ENCODE data around the gene APOC3.

Gene APOC3

DNA sequence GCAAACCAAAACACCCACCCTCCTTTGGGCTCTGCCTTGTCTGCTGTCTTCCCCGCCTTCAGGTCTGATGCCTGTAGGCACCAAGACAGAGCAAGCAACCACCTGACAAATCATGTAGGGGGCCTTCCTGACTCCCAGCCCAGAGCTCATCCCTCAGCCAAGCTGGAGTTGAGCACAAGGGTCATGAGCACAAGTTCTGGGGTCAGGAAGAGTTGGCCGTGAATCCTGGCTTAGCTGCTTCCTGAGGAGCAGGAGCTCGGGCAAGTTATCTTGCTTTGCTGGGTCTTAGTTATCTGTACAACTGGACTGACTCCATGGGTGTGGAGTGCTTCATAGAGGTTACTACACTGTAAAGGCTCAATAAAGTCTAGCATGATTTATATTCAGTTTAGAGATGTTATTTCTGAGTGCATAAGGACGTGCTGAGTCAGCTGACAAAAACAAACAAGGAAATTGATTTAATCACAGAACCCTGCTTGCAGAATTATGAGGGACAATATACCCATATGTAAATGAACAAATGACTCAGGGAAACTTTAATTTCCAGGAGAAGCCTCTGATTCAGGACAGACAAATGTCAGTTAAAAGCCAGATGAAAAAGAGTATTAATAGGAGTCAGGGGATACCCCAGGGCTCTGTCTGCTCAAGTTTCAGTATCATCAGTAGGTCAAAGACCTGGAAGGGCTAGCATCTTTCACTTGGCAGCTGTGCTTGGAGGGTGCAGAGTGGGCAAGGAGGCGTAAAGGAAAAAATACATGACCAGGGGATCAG lies 22.7 kb downstream of the APOC3 start:
- no peak for DNase-seq

DNA sequence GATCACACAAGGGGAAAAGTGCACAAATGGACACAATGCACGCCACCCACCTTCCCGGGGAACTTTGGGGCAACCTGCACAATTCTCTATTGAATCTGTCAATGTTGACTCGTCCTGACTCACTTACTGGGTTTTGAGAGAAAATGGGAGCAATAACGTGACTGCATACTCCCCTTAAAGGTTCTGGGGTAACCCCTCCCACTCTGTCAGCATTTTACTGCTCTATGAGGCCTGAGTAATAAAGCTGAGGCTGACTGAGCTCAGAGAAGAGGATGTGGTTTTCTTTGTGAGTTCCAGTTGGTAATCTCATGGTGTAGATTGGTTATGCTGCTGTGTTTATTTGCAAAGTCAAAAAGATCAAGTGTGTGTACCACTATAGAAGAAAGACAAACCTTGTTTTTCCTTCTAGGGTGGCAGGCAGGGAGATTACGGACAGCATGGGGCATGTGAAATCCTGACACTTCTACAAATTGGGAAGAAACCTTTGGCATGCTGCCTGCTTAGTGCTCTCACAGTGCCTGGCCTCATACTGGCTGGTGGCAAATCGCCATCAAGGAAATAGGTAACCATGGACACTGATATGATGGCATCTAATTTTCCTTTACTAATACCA lies 23.9 kb downstream of the APOC3 start:
- no peak for DNase-seq

DNA sequence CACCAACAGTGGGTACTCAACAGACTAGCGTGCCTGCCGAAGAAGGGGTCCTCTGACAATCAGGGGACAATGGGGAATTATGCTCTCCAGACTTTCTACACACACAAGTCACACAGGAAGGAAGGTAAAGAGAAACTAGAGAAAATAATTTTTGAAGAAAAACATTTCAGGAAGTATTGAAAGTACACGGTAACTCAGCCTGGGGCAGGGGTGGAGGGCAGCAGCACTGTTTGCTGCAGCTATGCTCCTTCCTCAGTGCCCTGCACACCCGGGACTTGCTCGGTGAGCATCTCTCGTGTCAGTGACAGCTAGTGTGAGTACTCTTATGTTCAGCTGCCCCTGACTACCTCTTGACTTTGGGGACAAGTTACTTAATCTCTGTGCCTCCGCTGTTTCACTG lies 25.7 kb downstream of the APOC3 start:
- DNase-seq, result no peak

DNA sequence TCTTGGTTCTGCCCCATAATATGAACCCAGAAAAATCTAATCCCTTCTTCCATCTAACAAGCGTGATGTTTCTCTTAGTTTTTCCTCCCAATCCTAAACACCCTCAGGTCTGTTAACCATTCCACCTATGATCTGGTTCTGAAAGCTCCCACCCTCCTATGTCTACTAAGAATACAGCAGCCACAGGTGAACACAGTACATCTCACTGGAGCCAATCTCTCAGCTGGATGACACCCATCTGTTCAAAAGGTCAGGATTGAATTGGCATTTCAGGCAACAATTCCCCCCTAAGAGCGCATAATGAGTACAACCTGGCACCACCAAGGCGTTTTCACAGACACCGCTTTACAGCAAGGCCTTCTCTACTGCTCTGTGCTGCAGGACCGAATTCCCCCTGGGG lies 26.7 kb downstream of the APOC3 start:
- no peak for DNase-seq

DNA sequence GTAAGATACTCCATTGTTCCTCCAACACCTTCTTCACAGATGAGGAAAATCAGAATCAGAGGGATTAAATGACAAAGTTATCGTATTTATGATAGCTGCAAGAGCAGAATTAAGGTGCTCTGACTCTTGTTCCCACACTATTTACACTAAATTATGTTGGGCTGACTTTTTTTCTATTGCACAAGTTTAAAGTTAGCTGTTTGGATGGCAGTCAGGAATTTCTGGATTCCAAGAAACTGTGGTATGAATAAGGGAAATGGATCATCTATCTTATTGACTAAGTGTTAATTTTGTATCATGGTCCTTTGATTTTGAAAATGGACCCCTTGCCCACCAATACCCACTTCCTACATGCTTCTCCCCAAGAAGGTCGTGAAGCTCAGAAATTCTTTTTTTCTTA lies 27.6 kb downstream of the APOC3 start:
- DNase-seq, result no peak

DNA sequence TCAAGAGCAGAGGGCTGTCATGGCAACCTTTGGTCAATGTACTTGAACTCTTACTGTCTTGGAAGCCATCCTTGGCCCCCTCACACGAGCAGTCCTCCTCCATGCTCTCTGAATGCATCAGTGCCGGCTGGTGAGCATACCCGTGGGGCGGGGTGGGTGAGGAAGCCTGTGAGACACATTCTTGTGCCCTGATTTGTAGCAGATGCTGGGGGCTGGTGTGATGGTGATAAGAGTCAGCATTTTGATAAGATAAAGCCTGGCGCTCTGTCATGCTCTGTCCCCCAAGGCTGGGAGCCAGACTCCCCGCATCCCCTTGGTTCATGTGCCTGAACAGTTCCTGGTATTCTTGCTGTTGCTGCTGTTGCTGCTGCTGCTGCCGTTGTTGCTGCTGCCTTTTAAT lies 28.2 kb downstream of the APOC3 start:
- no peak for DNase-seq

DNA sequence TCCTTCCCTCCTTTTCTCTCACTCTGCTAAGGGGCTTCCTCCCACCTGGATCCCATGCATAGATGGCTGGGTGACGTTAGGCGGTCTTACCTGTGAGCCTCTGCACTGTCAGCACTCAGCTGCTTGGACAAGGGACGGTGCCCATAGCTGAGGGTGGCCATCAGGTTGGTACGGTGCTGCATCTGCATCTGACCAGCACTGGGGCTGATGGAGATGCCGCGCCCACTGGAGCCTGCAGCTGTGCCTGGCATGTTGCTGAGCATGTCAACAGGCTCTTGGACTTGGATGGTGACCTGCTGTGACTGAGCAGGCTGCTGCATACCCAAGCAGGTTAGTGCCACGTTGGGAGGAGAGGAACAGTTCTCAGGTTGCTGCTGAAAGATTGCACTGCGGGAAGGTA lies 29.5 kb downstream of the APOC3 start:
- DNase-seq, result no peak

DNA sequence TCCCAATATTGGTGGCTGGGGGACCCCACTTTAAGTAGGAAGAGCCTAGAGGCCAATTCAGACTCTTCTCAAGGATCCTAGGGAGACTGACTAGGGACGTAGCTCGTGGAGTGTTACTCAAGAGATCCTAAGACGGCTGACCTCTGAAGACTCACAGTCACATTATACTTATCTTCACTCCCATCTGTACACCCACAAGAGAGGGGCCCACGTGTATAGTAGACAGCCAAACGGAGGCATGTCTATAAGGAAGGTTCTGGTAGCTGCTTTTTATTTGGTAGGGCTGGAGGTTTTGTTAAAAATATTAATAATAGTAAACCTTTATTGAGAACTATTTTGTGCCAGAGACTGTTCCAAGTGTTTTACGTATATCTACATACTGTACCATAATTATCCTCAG lies 30.6 kb downstream of the APOC3 start:
- DNase-seq, result no peak

DNA sequence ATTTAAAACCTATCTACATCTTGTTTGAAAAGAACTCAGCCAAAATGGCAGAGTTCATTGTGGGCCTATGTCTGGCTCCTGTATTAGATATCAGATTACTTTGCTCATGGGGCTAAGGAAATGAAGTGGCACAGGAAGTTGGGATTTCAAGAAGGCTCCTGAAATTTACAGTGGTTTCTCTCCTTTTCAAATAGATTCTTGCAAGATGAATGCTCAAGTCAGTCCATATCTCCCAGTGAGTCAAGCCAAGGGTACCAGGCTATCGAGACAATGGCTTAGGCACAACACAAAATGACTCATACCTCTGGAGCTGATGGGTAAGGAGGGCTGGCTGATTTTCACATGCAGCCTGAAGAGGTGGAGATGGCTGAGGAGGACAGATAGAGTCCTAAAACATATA lies 31.8 kb downstream of the APOC3 start:
- DNase-seq, result no peak

DNA sequence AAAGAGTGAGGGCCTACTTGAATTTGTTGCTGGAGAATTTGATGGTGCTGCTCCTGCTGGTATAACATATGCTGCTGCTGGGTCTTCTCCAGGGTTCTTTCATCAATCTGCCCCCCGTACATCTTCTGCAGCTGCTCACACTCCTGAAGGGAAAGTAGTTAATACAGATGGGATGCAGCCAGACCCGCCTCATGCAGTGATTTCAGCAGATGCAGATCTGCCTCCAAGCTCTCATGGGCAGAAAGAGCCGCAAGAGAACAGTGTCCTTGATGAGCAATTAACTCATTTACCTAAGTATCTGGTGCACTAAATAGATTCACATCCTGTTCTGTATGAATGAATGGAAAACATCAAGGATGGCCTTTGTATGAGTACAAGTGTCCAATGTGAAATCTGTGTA lies 32.5 kb downstream of the APOC3 start:
- no peak for DNase-seq

DNA sequence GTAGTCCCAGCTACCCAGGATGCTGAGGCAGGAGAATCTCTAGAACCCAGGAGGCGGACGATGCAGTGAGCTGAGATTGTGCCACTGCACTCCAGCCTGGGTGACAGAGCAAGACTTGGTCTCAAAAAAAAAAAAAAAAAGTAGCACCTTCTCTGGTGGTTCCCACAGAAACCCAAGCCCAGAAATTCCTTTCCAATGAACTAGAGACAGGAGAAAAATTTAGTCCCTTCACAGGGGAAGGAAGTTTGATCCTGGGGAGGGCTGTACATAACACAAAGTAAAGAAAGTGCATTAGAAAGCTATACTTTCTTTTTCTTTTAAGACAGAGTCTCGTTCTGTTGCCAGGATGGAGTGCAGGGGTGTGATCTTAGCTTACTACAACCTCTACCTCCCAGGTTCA lies 33.2 kb downstream of the APOC3 start:
- DNase-seq, result no peak

DNA sequence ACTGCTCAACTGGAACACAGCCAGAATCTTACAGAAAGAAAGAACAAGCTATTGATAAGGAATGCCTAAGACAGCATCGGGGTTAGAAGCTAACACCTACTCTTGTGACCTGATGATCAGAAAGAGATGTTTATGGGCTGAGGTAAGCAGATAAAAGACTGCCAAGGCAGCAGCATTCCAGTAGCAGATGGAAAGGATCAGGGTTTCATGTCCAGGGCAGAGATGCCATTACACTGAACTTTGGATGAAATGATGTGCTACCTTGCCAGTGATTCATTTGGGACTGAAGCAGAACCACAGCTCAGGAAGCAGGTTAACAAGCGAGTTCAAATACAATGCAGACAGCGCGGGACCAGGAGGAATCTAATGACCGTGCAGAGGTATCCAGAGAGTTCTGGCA lies 34.8 kb downstream of the APOC3 start:
- DNase-seq, result no peak

DNA sequence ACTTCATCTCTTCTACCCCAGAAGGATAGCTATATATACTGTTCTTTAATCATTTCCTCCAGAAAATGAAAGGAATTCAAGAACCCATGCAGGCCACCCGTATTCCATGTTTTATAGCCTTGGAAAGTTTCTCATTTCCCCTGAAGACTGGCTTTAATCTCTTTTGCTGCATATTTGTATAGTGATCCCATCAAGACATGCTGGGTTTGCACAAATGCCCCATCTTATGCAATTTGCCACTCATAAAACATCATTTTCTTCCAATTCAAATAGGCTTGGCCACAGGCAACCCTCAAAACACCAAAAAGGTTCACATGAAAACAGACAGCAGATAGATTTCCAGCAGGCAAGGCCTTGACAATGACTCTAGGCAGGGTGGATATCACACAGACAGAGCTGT lies 36.0 kb downstream of the APOC3 start:
- DNase-seq, result no peak

DNA sequence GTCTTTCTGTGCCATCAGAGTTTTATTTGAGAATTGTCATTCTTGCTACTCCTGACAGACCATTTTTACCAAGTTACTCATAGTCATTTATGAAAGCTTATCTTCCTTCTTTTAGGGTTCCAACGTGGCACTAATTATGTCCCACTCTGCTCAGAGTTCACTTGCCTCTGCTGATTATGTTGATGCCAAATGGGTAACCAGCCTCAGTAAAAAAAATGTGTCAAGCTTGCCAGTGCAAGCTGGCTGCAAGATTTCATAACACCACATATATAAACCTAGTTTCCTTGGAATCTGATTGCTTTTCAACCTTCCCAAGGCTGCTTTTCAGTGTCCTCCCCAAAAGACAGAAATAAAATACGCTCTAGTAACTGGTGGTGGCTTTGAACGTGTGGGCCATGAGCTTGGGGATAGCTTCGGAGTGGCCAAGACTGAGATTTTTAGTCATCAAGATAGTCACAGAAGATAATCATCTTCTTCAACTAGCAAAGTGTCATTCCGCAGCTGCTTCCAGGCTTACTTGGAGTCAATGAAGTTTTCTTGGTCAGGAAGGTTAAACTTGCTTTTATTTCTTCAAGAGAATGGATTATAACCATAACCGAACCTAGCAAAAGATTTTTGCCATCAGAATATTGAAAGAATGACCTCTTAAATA lies 37.2 kb downstream of the APOC3 start:
- no peak for DNase-seq

DNA sequence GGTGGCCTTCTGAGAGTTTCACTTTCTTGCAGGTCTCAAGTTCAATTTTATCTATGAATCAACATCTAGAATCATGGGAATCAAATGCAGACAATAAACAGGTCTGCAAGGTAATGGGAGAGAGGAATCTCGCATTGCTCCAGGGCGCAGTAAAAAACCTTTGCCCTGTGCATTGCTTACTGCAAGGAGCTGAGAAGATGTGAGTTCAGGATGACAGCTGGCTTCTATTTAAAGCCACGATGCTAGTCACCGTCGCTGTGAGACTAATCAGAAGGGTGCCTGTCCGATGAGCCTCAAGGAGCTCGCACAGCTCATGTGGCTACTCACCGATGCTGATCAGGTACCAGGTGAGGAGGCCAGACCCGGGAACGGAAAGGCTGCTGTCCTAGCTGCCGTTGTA lies 37.9 kb downstream of the APOC3 start:
- no peak for DNase-seq

DNA sequence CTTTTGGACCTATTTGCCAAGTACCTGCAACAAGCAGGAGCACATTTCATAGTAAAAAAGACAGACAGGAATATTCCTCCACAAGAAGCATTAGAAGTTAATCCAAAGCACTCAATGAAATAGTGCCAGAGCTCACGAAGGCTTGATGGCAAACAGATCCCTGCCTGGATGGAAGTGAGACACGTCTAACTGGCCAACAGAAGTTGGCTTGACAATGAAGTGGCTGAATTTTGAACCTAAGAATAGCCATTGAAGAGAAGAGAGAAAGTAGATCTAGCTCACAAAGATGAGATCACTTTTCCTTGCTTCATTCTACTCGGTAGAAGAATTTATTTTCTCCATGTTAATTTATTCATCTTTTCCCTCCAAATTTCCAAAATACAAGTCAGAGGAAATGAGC lies 38.4 kb downstream of the APOC3 start:
- no peak for DNase-seq

DNA sequence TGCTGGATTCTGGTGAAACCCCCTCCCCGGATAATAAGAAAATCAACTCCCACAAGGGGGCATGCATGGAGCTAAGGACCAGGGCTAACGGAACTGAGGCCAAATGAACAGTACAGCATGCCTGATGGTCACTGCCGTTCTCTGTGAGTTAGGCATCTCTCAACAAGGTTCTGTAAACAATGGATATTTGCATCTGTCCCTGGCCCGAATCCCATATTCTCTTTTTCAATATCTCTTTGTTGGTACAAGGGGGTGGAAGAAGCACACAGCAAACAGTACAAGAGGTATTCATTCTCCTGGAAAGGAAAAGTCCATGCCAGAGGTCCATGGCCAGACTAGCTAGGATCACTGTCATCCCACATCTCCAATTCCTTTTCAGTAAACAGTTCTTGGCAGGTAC lies 39.9 kb downstream of the APOC3 start:
- DNase-seq, result no peak

DNA sequence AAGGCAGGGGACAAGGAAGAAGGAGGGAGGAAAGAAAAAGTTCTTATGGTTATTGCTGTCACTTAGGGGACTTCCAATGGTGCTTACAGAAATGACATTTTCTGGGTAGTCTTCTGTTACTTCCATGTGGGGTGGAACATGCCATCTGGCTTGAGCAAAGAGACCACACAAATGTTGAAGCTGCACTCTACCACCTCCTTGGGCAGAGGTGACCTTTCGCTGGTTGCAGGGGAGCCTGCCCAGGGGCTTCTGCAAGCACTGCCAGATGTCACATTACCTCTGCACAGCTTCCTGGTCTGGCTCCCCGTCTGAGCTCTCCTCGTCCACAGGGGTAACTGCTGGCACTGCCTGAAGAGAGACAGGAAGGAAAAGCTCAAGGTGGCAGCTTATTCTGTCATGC lies 40.3 kb downstream of the APOC3 start:
- DNase-seq, result no peak

DNA sequence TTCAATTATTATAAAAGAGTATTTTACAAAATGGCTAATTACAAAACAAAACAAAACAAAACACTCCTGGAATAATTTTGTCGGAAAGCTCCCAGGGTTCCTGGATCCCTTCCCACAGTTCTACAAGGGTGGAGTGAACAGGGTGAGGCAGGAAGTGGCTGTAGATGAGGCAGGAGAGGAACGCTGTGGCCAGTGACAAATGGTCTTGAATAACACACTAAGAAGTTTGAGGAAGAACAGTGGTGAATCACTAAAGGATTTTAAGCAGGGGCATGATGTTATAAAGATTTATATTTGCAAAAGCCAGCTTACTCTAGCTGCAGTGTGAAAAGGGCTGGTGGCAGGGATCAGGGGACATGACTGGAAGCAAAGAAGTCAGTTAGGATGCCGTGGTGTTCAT lies 41.5 kb downstream of the APOC3 start:
- no peak for DNase-seq

DNA sequence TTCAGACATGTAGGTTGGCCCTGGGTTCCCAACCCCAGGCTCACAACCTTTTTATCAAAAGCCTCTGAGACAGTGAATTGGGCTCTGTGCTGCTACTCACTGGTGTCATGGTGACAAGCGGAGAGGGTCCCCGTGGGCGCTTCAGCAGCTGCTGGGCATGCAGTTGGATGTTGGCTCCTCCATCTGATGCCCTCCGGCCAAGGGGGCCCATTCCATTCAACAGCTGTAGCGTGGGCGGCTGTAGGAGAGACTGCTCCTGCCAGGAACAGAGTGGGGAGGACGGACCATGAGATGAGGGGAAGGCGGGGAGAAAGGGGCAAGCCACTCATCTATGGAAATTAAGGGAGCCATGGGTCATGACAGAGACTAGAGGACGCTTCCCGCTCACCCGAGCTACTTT lies 43.7 kb downstream of the APOC3 start:
- DNase-seq, result no peak

DNA sequence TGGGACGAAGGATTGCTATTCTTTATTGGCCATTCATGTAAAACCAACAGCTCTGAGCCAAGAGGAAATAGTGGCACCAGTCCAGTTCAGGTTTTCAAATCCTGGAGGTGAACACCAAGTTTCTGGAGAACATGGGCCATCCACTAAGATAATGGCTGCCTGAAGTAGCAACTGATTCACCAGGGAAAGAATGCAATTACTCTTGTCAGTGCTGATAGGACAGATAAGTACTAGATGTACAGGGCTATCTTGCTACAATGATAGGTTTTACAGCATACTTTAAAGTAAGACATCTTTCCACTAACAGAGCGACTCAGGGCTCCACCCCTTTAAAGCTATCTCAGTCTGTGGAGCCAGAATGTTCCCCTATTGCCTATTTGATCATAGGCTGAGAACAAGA lies 44.5 kb downstream of the APOC3 start:
- DNase-seq, result no peak

DNA sequence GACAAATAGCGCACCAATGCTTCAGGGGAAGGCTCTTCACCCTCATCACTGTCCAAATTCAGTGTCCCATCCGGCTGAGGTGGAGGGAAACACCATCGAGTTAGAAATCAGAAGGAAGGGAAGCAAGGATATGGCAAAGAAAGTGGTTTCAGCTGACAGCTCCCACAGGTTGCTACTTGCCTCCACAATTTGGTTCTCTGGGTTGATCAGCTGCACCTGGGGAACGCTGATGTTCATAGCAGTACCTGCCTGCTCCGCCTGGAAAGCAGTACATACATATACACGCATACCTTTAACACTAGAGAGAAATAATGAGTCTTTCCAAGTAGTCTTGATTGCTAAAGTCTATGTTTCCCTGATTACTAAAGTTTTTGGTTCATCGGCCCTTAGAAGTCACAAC lies 45.5 kb downstream of the APOC3 start:
- no peak for DNase-seq

DNA sequence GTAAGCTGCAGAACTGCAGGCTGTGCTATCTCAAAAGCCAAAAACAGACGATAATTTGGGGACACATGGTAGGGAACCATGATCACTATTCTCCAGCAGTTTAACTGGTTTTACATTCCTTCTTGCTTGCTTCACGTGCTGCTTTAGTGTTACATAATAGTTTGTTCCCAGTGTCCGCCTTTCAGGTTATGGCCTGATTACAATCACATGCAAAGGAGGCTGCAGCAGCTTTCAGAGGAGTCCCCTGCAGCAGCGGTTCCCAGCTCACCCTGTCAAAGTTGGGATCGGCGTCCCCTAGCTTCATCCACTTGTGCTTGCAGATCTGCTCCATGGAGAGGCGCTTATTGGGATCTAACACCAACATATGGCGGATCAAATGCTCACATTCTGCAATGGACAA lies 46.9 kb downstream of the APOC3 start:
- no peak for DNase-seq

DNA sequence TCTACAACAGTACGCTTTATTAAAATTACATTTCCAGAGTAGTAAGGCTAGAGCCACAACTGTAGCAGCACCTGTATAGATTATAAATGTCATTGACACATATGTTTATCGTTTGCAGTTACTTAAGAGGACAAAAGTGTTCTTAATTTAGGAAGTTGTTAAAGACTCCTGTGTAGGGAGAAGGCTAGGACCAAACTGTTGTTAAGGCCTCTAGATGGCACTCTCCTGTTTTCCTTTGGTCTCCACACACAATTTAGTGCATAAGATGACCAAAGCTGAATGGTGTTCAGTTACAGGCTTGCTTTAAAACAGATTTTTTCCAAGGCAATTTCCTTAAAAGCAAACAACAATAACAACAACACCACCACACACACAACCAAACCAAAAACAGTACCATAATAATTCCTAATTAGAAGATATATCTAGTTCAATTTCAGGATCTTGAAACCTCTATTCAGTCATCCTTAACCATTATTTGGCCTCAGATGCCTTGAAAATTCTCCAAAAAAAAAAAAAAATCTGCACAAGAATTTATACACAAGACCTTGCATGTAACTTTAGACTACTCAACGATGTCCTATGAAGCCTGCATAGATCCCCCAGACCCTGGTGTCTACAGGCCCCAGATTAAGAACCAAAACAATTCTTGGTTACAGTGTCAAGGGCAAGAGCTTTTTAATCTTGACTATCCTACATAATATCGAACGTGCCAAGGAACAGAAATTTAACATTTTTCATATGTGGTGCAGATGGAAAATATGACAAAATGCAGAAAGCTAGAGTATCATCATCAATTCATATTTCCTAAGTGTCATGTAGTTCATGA lies 50.3 kb downstream of the APOC3 start:
- DNase-seq, result peak; percentile 36
